HepG2 (cell line): ENCODE measurements around the gene WWC2. TPM values are rescaled to one million over a fixed set of nuclear protein-coding genes. Genes with fewer than 3 reads are reported as not detected.

Experiments
- ATAC-seq: fragments of 200-7000 bp; cut with Tn5 transposase; 3 replicates; pipeline ENCODE4 v1.9.1; 2020; ENCODE audit warnings: mild to moderate bottlenecking, moderate library complexity
- BruUV-seq: library from RNA; stranded (reverse); fragments of 400-500 nt; replicated peaks from 2 replicates; lab custom pipeline; 2021; lab: Mats Ljungman, UMichigan
- CTCF ChIA-PET: fragments of 300-600 bp; formaldehyde crosslinking; extraction: SDS; loops from one replicate; lab custom pipeline; 2021; ENCODE audit warnings: low total read pairs, inconsistent platforms, low intra/inter-chr PET ratio; lab: Yijun Ruan, JAX
- POLR2A ChIA-PET: fragments of 350-600 bp; sonication (Branson Sonifier 250); formaldehyde crosslinking; loops from one replicate; lab custom pipeline; 2020; ENCODE audit warnings: antibody characterized with exemption, inconsistent platforms; lab: Yijun Ruan, JAX
- DNase-seq: peaks from one replicate; pipeline ENCODE4 v3.0.0-alpha.2; 2015; ENCODE audit warnings: low spot score
- FAIRE-seq: peaks from 3 replicates; lab custom pipeline; 2011; peaks lifted over from hg19 to GRCh38; lab: Jason Lieb, UNC
- H2AFZ ChIP-seq: one replicate; pipeline ENCODE4 v1.6.1; 2011; ENCODE audit warnings: low read length, inconsistent platforms
- H3K27ac ChIP-seq: fragments of 300-600 bp; 3 replicates; pipeline ENCODE4 v1.8.0; 2011; ENCODE audit warnings: mixed run types, mild to moderate bottlenecking, mixed read lengths, low read length, inconsistent platforms; ENCODE audit not compliant: insufficient read depth; ENCODE audit errors: extremely low read length
- H3K27me3 ChIP-seq, 2 experiments: fragments of 200-600 bp in 1 of 2; 2 replicates in 1 of 2; 3 replicates in 1 of 2; pipeline versions ENCODE4 v1.6.0 to v1.8.0; 2011; ENCODE audit warnings: low read length in 2 of 2, mild to moderate bottlenecking in 2 of 2, moderate library complexity in 2 of 2, inconsistent platforms in 1 of 2; ENCODE audit not compliant: insufficient read depth in 2 of 2, control insufficient read depth in 1 of 2
- H3K36me3 ChIP-seq, 2 experiments: fragments of 200-600 bp in 1 of 2; replicated peaks in 1 of 2; 2 replicates in 1 of 2; 3 replicates in 1 of 2; pipeline versions ENCODE4 v1.5.1 to v1.8.0; 2011; ENCODE audit warnings: low read length in 2 of 2, inconsistent platforms in 1 of 2; ENCODE audit not compliant: insufficient read depth in 2 of 2, control insufficient read depth in 1 of 2
- H3K4me1 ChIP-seq: 2 replicates; pipeline ENCODE4 v1.5.1; 2012; ENCODE audit warnings: low read length, inconsistent platforms; ENCODE audit not compliant: insufficient read depth
- H3K4me2 ChIP-seq: 2 replicates; pipeline ENCODE4 v1.6.0; 2011; ENCODE audit warnings: low read depth, low read length, inconsistent platforms
- H3K4me3 ChIP-seq, 3 experiments: fragments of 200-600 bp in 1 of 3; sonication (generic), shearing (Covaris generic) in 1 of 3; replicated peaks in 1 of 3; 2 replicates each; pipeline ENCODE4 v1.5.1; 2011 to 2016; ENCODE audit warnings: low read length in 3 of 3, inconsistent platforms in 2 of 3, low read depth in 2 of 3, mild to moderate bottlenecking in 2 of 3, control low read depth in 1 of 3, mixed read lengths in 1 of 3; ENCODE audit not compliant: insufficient read depth in 1 of 3
- H3K79me2 ChIP-seq: one replicate; pipeline ENCODE4 v1.6.1; 2011; ENCODE audit warnings: low read length, inconsistent platforms; ENCODE audit not compliant: insufficient read depth
- H3K9ac ChIP-seq: 2 replicates; pipeline ENCODE4 v1.6.0; 2011; ENCODE audit warnings: mild to moderate bottlenecking, low read depth, low read length, inconsistent platforms; ENCODE audit not compliant: insufficient read depth
- H3K9me3 ChIP-seq: 2 replicates; pipeline ENCODE4 v1.5.1; 2012; ENCODE audit warnings: mild to moderate bottlenecking, low read length
- H4K20me1 ChIP-seq: 2 replicates; pipeline ENCODE4 v1.6.0; 2011; ENCODE audit warnings: inconsistent platforms, mild to moderate bottlenecking, low read length, moderate library complexity; ENCODE audit not compliant: insufficient read depth
- IKZF1 ChIP-seq: fragments of 450-650 bp; IDR thresholded peaks from 2 replicates; pipeline ENCODE4 v1.7.1; 2016
- JUNB ChIP-seq: sonication (generic); formaldehyde crosslinking; IDR thresholded peaks from 2 replicates; pipeline ENCODE4 v1.8.0; 2022; ENCODE audit warnings: missing genetic modification reagents, mild to moderate bottlenecking, borderline replicate concordance
- KMT2A ChIP-seq: sonication (generic); formaldehyde crosslinking; IDR thresholded peaks from 2 replicates; pipeline ENCODE4 v1.4.0; 2020; ENCODE audit warnings: missing genetic modification reagents
- SOX5 ChIP-seq: IDR thresholded peaks from 2 replicates; pipeline ENCODE4 v1.6.1; 2016; ENCODE audit warnings: borderline replicate concordance
- ZNF20 ChIP-seq: sonication (generic); formaldehyde crosslinking; IDR thresholded peaks from 2 replicates; pipeline ENCODE4 v1.4.0; 2020; ENCODE audit warnings: mild to moderate bottlenecking, moderate library complexity, missing genetic modification reagents
- ZNF296 ChIP-seq: sonication (generic); formaldehyde crosslinking; conservative IDR thresholded peaks from 2 replicates; pipeline ENCODE4 v1.5.0; 2020; ENCODE audit warnings: mild to moderate bottlenecking, missing genetic modification reagents
- WGBS: methylation state at CpG from one replicate; pipeline ENCODE4 v1.1.6; 2017; ENCODE audit warnings: low lambda C conversion rate; 5-methylcytosine and 5-hydroxymethylcytosine counted together
- in situ Hi-C: cut with HindIII; loops from 2 replicates; pipeline ENCODE4 v1.10.0; 2017; ENCODE audit warnings: low pct_unique_long_range_greater_than_20kb; ENCODE audit not compliant: extremely low pct_ligation_motif_present
- intact Hi-C: fragments of 100-400 bp; cut with micrococcal nuclease; formaldehyde crosslinking; loops from one replicate; pipeline ENCODE4 v1.10.0; 2022; ENCODE audit not compliant: unreplicated experiment
- polyA plus RNA-seq, 8 experiments: library from polyadenylated mRNA; depleted of rRNA in 3 of 8; stranded (reverse) in 7 of 8; unstranded in 1 of 8; fragments of >200 nt; fragmentation: Illumina TruSeq in 4 of 8; extraction: Trizol in 4 of 8; gene quantifications; 2 replicates each; pipeline versions ENCODE4 v1.2.1 to v1.2.3, GENCODE V29; 2011 to 2016; ENCODE audit warnings: low read depth in 4 of 8, missing spikeins in 1 of 8, mixed read lengths in 1 of 8; ENCODE audit not compliant: insufficient read depth in 1 of 8
- total RNA-seq, 5 experiments: library from RNA; depleted of rRNA; stranded (reverse); fragments of >200 nt; fragmentation: Illumina TruSeq; extraction: Trizol; gene quantifications; 2 replicates each; pipeline ENCODE4 v1.2.3, GENCODE V29; 2016; ENCODE audit warnings: low read depth in 1 of 5
- TF ChIP-seq, protein P1 (sequence below), 2 experiments: fragments of 450-650 bp in 1 of 2; sonication (generic) in 1 of 2; formaldehyde crosslinking in 1 of 2; IDR thresholded peaks; 2 replicates each; pipeline versions ENCODE4 v1.6.1 to v1.8.0; 2016 to 2022; ENCODE audit warnings: antibody characterized with exemption in 1 of 2, mild to moderate bottlenecking in 1 of 2, missing genetic modification reagents in 1 of 2
- TF ChIP-seq, protein P2 (sequence below): sonication (generic); formaldehyde crosslinking; IDR thresholded peaks from 2 replicates; pipeline ENCODE4 v1.8.1; 2023; ENCODE audit warnings: missing genetic modification reagents, inconsistent platforms, borderline replicate concordance
- TF ChIP-seq, protein P3 (sequence below): sonication (generic); formaldehyde crosslinking; IDR thresholded peaks from 2 replicates; pipeline ENCODE4 v1.9.0; 2021; ENCODE audit warnings: missing genetic modification reagents, borderline replicate concordance
- TF ChIP-seq, protein P4 (sequence below): sonication (generic); formaldehyde crosslinking; IDR thresholded peaks from 2 replicates; pipeline ENCODE4 v1.4.0; 2020; ENCODE audit warnings: missing genetic modification reagents

The WWC2 gene
- total and polyA plus RNA-seq, 2 of the 13 experiments (the other 11 are each of a cell fraction or from before 2014, with no cell fraction given) = 40.0 to 50.1 TPM

DNA sequence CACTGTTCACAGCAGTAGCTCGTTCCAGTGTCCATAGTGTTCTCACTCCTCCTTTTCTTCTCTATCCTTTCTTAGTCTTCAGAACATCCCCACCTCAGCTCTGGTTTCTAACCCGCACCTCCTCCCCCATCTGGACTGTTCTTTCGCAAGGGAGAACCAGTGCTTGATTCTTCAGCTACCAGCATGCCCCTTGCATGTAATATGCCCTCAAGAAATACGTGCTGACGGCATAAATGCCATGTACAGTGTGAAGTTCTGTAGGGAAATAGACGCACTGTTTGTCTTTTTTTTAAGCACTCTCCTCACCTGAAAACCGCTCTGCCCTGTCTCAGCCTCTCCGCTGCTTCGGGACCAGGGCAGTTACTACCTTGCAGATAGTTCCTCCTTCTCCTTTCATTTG is 215.7 kb downstream of the WWC2 start:
- 84% methylated on average over 9 of the region's 9 CpGs for WGBS
- Histone ChIP-seq H3K4me3 (no peak overlapping the region), H3K27ac (no peak overlapping the region), H3K79me2 (no peaks in the 10 kb centered on the region), H3K9me3 (no peaks in the 10 kb centered on the region), H4K20me1 (no peaks in the 10 kb centered on the region), H3K27me3 (no peaks in the 10 kb centered on the region), H2AFZ (no peak overlapping the region), H3K4me2 (no peak overlapping the region), H3K36me3 (peaks cover 17 to 54% of the 10 kb centered on the region in 2 experiments), H3K4me1 (peaks cover 21% of the 10 kb centered on the region), H3K9ac (no peak overlapping the region)
- POLR2A ChIA-PET = no interaction called here
- DNase-seq (no peak), FAIRE-seq (no peak), ATAC-seq (no peak)
- intact Hi-C loops (no loop called here), in situ Hi-C loops (no loop called here)
- BruUV-seq = no TSS peak
- CTCF ChIA-PET = no interaction called here
- TF ChIP-seq ZNF20 (no peak), ZNF296 (no peak), JUNB (CRISPR knock-in tag) (no peak), SOX5 (CRISPR knock-in tag) (no peak), IKZF1 (no peak), KMT2A (no peak)
- TF ChIP-seq, protein P1, sequence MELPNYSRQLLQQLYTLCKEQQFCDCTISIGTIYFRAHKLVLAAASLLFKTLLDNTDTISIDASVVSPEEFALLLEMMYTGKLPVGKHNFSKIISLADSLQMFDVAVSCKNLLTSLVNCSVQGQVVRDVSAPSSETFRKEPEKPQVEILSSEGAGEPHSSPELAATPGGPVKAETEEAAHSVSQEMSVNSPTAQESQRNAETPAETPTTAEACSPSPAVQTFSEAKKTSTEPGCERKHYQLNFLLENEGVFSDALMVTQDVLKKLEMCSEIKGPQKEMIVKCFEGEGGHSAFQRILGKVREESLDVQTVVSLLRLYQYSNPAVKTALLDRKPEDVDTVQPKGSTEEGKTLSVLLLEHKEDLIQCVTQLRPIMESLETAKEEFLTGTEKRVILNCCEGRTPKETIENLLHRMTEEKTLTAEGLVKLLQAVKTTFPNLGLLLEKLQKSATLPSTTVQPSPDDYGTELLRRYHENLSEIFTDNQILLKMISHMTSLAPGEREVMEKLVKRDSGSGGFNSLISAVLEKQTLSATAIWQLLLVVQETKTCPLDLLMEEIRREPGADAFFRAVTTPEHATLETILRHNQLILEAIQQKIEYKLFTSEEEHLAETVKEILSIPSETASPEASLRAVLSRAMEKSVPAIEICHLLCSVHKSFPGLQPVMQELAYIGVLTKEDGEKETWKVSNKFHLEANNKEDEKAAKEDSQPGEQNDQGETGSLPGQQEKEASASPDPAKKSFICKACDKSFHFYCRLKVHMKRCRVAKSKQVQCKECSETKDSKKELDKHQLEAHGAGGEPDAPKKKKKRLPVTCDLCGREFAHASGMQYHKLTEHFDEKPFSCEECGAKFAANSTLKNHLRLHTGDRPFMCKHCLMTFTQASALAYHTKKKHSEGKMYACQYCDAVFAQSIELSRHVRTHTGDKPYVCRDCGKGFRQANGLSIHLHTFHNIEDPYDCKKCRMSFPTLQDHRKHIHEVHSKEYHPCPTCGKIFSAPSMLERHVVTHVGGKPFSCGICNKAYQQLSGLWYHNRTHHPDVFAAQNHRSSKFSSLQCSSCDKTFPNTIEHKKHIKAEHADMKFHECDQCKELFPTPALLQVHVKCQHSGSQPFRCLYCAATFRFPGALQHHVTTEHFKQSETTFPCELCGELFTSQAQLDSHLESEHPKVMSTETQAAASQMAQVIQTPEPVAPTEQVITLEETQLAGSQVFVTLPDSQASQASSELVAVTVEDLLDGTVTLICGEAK (IDR thresholded peaks at IDR 0.05) = no peak
- TF ChIP-seq, protein P1 (CRISPR knock-in tag; IDR thresholded peaks at IDR 0.05) = no peak
- TF ChIP-seq, protein P2, sequence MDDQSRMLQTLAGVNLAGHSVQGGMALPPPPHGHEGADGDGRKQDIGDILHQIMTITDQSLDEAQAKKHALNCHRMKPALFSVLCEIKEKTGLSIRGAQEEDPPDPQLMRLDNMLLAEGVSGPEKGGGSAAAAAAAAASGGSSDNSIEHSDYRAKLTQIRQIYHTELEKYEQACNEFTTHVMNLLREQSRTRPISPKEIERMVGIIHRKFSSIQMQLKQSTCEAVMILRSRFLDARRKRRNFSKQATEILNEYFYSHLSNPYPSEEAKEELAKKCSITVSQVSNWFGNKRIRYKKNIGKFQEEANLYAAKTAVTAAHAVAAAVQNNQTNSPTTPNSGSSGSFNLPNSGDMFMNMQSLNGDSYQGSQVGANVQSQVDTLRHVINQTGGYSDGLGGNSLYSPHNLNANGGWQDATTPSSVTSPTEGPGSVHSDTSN (CRISPR knock-in tag) = no peak
- TF ChIP-seq, protein P3, sequence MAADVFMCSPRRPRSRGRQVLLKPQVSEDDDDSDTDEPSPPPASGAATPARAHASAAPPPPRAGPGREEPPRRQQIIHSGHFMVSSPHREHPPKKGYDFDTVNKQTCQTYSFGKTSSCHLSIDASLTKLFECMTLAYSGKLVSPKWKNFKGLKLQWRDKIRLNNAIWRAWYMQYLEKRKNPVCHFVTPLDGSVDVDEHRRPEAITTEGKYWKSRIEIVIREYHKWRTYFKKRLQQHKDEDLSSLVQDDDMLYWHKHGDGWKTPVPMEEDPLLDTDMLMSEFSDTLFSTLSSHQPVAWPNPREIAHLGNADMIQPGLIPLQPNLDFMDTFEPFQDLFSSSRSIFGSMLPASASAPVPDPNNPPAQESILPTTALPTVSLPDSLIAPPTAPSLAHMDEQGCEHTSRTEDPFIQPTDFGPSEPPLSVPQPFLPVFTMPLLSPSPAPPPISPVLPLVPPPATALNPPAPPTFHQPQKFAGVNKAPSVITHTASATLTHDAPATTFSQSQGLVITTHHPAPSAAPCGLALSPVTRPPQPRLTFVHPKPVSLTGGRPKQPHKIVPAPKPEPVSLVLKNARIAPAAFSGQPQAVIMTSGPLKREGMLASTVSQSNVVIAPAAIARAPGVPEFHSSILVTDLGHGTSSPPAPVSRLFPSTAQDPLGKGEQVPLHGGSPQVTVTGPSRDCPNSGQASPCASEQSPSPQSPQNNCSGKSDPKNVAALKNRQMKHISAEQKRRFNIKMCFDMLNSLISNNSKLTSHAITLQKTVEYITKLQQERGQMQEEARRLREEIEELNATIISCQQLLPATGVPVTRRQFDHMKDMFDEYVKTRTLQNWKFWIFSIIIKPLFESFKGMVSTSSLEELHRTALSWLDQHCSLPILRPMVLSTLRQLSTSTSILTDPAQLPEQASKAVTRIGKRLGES (CRISPR knock-in tag) = no peak
- TF ChIP-seq, protein P4, sequence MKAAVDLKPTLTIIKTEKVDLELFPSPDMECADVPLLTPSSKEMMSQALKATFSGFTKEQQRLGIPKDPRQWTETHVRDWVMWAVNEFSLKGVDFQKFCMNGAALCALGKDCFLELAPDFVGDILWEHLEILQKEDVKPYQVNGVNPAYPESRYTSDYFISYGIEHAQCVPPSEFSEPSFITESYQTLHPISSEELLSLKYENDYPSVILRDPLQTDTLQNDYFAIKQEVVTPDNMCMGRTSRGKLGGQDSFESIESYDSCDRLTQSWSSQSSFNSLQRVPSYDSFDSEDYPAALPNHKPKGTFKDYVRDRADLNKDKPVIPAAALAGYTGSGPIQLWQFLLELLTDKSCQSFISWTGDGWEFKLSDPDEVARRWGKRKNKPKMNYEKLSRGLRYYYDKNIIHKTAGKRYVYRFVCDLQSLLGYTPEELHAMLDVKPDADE (CRISPR knock-in tag) = no peak
